ENCODE data around the gene PXDC1.
"Not testable (repeated sequence)": the region's sequence is repeated elsewhere in the genome, so short reads cannot be mapped to it uniquely, and the experiment has no call there.

PXDC1 gene

GRCh38 chr6:3734023-3734422 is 17.5 kb downstream of the PXDC1 start:
- no peak for DNase-seq (ENCODE audit: low read depth in 1 of 2, low spot score in 1 of 2)

GRCh38 chr6:3733321-3733925 is 18.1 kb downstream of the PXDC1 start:
- no peak for DNase-seq (ENCODE audit: low read depth in 1 of 2, low spot score in 1 of 2)

GRCh38 chr6:3732345-3733141 is 19.0 kb downstream of the PXDC1 start:
- DNase-seq (ENCODE audit: low read depth in 1 of 2, low spot score in 1 of 2), result peak; percentile 49

DNA sequence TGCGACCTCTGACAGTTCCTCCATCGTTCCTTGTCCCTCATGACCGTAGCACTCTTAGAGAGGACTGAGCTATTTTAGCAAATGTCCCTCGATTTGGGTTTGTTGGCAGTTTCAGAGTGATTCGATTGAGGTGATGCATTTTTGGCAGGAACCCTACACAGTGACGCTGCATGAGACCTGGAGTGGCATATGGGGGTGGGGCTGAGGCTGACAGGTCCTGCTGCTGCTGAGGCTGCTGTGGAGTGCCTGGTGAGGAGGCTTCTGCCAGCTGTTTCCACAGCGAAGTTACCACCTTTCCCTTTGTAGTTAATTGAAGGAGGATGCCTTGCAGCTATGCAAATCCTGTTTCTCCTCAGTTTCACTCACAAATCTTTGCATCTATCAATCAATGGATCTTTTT is 19.8 kb downstream of the PXDC1 start:
- DNase-seq (ENCODE audit: low read depth in 1 of 2, low spot score in 1 of 2), result no peak

DNA sequence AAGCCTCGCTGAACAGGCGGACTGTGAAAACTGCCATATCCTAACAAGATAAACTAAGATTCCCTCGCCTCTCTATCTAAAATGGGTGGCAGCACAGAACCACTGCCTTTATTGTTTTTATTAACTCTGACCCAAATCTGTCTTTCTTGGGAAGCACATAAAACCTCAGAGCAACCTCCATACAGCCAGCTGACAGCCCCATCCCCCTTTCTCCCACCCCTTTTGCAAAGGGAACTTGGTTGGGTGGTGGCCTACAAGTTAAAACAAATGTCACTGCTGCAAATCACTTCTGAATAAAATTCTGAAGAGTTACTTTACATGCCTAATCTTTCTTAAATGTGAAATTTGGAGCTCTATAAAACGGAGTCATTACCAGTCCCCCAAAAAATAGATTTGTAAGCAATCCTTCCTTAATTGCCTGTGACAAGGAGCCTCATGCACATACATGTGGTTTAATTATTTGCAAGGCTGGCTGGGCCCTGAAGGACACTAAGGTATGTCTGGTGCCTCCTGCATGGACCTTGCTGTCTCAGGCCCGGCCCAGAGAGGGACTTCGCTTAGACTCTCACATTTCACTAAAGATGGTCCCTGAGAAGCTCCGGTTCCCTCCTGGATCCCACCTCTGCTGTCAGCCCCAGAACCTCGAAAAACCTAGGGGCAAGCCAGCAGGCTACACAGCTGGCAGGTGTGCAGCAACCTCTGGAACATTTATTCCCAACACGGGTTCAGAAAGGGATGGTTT is 21.7 kb downstream of the PXDC1 start:
- DNase-seq (ENCODE audit: low read depth in 1 of 2, low spot score in 1 of 2), result no peak

GRCh38 chr6:3727593-3728108 is 23.9 kb downstream of the PXDC1 start:
- no peak for DNase-seq (ENCODE audit: low read depth in 1 of 2, low spot score in 1 of 2)

DNA sequence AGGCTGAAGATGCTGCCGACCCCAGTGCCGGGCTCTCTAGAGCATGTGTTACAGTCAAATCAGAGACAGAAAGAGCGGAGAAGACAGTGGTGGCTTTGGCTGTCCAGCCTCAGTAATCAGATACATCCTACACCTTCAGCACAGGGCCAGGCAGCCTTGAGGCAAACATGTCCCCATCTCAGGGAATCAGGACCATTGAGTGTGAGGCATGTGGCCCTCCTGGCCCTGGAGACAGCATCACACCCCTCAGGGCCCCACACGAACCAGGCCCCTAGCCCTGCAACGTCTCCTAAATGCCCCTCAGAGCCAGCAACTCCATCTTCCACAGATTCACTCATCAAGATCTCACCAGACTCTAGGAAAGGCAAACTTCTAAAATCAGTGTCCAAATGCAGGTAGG is 24.5 kb downstream of the PXDC1 start:
- DNase-seq (ENCODE audit: low read depth in 1 of 2, low spot score in 1 of 2), result no peak

GRCh38 chr6:3726421-3726820 is 25.1 kb downstream of the PXDC1 start:
- no peak for DNase-seq (ENCODE audit: low read depth in 1 of 2, low spot score in 1 of 2)

DNA sequence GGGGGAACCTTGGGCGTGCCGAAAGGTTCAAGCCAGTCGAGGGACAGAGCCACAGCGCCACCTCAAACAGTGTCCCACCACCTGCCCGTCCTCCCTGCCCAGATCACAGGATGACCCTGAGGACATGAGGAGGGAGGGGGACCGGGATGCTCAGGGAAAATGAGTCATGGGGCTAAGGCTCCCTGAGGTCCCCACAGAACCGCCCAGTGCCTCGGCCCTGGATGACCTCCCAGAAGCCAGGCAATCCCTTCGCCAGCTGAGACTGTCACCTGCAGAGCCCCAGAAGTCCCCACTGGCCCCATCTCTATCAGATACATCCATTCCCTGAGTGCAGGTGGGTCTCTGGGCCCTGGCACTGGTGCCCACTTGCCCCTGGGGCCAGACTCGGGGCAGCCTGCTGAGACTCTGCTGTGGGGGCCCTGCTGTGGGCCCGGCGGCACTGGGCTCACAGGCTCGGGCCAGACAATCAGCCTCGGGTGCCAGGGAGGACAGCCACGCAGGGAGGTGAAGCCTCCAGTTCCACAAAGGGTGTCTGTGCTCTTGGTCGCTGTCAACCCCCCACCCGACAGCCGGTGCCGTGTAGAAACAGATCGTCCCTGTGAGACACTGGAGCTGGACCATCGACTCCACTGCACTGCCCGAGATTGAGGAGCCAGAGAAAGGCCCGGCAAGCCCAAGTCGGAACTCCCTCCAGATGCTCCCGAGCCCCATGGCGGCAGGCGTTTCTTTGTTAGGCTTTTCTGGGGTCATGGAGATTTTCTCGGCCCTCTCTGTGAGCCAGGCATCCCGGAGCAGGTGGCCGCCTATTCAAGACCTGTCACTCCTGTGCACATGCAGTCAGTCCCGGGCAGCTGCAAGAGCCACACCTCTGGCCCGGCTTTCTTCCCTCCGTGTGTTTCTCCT is 26.1 kb downstream of the PXDC1 start:
- DNase-seq (ENCODE audit: low read depth in 1 of 2, low spot score in 1 of 2), result no peak

DNA sequence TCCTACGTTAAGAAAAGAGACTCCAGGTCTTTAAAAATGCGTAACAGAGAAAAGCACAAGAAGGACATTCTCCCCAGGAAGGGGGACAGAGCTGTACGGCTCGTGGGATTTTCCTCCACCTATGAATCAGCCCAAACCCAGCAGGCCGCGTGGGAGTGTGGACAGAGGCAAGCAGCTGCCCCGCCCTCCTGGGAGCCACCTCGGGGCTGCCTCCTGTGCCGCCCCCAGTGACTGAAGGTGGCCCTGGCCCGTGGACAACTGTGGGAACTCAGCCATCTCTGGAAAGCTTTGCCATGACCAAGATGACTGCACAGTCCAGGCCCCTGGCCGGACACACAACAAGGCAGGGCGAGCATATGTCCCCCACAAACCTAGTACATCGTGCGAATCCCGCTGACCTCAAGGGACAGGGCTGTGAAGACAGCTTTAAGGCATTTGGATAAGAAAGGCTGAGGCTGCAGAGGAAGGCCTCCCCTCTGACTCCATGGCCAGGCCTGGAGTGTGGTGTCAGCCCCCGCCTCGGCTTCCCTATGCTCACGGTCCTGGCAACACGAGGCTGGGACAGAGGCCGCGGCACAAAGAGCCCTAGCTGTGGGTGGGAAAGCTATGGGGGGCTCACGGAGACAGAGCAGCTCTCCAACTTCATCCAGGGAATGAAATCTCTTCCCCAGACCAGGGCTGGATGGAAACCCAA is 26.9 kb downstream of the PXDC1 start:
- DNase-seq (ENCODE audit: low read depth in 1 of 2, low spot score in 1 of 2), result no peak

DNA sequence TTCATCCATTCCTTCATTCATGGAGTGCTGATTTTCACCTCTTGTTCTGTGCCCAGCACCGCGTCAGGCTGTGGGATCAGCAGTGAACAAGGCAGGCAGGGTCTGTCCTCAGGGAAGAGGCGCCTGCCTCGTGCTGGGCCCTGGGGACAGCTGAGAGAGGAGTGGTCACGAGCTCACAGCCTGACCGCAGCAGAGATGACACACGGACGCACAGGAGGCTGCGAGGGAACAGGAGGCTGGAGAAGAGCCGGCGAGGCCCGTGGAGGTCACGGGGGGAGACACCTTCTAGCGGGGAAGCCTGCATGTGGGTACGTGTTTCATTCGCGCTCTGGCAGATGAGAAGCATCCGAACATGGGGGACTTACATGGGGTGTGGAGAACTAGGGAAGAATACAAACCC is 27.5 kb downstream of the PXDC1 start:
- DNase-seq (ENCODE audit: low read depth in 1 of 2, low spot score in 1 of 2), result no peak

DNA sequence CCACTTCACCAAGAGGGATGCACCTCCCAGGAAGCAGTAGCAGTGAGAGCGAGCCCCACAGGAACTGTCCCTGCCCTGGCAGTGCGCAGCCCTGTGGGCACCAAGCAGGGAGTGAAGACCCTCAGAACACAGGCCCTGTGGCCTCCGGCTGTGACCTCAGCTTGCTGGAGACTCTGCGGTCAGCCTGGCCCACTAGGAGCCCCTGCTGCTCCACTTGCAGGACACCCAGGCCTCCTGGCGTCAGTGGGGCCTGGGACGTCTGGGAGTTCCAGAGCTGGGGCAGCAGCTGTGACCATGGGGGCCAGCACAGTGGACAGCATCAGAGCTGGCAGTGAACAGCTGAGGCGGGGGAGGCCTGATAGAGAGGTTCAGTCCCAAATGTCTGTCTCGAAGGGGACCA is 28.3 kb downstream of the PXDC1 start:
- DNase-seq (ENCODE audit: low read depth in 1 of 2, low spot score in 1 of 2), result no peak

DNA sequence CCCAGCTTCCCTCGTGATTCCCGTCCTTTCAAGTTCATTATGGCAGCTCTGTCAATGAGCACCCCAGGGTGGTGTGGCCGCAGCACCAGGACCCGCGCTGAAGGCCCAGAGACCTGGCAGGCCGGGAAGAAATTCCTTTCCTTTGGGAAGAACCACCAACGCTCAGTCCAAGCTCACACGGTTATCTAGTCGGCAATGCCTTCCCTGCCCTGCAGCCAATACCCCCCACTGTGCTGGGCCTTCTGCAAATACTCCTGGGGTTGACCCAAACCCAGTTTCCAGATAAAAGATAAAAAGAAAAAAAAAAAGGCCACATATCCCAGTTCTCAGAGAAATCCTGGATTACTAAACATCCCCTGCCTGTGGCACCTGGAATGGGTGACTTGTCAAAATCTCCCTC is 28.7 kb downstream of the PXDC1 start:
- DNase-seq (ENCODE audit: low read depth in 1 of 2, low spot score in 1 of 2), result no peak

DNA sequence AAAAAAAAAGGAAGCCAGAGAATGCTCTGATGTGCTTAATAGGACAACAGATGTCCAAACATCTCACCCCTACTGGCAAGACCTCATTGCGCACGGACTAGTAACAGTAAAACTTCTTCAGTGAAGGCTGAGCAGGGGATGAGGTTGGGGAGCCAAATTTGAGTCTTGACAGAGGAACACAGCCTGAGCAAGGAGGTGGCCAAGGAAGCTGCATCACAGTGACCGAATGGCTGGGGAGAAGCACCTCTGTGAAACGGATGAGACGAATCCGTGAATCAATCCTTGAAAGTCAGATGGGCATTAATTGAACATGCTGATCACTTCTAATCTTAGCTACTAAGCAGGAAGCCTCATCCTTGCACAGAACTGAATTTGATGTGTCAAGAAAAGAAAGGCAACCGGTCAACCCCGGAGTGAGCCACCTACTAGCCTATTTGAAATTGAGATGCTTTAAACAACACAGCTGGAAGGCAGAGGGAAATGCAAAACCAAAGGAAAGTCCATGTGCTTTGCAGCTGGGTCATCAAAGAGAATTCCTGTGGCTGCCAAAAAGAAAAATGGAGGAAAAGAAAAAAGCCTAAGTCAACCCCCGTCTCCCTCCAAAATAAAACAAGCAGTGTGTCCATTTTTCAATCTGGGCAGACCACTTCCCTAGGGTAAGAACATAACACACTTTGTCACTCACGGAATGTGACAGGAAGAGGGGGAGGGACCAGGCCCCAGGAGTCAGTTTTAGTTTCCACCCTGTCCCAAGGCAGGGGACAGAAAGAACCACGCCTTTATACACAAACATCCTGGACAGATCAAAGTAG is 29.5 kb downstream of the PXDC1 start:
- no peak for DNase-seq (ENCODE audit: low read depth in 1 of 2, low spot score in 1 of 2)

DNA sequence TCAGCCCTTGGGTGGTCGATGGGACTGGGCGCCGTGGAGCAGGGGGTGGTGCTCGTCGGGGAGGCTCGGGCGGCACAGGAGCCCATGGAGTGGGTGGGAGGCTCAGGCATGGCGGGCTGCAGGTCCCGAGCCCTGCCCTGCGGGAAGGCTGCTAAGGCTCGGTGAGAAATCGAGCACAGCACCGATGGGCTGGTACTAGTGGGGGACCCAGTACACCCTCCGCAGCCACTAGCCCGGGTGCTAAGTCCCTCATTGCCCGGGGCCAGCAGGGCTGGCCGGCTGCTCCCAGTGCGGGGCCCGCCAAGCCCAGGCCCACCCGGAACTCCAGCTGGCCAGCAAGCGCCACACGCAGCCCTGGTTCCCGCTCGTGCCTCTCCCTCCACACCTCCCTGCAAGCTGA is 30.7 kb downstream of the PXDC1 start:
- not testable (repeated sequence) for DNase-seq (ENCODE audit: low read depth in 1 of 2, low spot score in 1 of 2)

GRCh38 chr6:3719462-3720308 is 31.8 kb downstream of the PXDC1 start:
- no peak for DNase-seq (ENCODE audit: low read depth in 1 of 2, low spot score in 1 of 2)

- no peak for DNase-seq (ENCODE audit: low read depth in 1 of 2, low spot score in 1 of 2)
These were observed 33.1 kb downstream of the PXDC1 start for GRCh38 chr6:3718407-3718806.

DNA sequence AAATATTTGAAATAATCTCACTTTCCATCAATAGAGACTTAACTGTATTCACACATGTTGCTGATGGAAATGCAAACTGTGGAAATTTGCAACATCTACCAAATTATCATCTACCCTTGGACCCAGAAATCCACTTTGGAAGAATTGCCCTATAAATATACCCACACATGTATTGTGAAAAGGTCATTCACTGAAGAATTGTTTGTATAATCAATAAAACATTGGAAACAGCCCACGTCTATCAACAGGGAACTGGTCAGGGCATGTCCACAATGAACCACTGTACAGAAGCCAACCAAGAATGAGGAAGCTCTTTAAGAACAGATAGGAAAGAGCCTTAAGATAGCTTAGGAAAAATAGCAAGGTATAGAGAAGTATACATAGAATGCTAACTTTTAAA is 36.2 kb downstream of the PXDC1 start:
- no peak for DNase-seq (ENCODE audit: low read depth in 1 of 2, low spot score in 1 of 2)

DNA sequence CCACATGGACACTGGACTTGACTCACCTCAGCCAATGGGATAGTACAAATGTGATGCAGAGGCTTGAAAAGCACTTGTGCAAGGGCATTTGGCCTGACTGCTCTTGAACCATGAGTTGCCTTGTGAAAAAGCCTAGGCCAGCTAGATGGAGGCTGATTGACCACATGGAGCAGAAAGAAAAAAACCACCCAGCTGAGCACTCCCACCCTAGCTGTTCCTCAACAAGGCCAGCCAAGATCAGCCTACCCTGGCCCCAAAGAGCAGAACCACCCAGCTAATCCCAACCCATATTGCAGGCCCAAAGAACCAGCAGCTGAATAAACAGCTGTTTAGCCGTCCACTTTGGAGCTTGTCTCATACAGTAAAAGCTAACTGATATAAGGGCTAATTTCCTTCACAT is 36.7 kb downstream of the PXDC1 start:
- no peak for DNase-seq (ENCODE audit: low read depth in 1 of 2, low spot score in 1 of 2)
